ENCODE measurements around the gene FOXP2.
"Not testable (repeated sequence)": the region's sequence is repeated elsewhere in the genome, so short reads cannot be mapped to it uniquely, and the experiment has no call there.

FOXP2 gene

DNA sequence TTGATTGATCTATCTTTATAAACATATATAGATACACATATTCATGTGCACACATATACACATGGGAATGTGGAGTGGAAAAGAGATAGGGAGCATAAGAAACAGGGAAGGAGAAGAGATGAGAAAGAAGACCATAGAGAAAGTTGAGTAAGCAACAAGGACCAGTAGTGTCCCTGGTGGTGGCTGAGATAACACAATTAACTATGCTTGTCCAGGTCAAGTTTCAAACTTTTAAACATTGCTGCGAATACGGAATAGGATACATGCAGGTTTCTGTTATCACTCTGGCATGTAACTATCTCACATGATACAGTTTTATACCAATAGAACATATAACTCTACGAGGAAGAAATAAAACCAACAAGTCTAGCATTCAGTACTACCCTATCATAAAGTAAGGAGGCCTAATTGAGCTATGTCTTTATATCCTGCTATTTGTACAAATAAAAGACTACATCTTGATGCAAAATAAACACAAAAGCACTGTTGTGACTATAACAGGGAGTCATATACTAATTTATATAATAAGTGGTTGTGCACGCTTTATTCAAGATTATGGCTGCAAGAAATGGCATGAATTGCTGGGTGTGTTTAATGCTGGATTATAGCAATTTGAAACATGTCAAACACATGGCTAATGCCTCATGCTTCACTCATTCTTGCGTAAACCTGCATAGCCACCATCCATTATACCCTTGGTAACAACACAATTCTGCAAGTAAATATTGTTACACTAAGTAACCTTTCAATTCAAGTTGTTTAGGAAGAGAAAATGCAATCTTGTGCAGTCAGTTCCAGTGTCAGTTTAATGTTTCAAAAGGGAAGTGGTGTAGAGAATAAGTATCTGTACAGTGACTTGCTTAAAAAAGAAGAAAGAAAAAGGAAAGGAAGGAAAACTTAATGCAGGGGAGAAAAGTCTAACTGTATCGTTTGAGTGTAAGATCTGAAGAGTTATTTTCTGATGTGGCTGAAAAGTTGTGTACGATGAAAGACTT, 8.2 kb downstream of the FOXP2 start:
- no peak for DNase-seq

DNA sequence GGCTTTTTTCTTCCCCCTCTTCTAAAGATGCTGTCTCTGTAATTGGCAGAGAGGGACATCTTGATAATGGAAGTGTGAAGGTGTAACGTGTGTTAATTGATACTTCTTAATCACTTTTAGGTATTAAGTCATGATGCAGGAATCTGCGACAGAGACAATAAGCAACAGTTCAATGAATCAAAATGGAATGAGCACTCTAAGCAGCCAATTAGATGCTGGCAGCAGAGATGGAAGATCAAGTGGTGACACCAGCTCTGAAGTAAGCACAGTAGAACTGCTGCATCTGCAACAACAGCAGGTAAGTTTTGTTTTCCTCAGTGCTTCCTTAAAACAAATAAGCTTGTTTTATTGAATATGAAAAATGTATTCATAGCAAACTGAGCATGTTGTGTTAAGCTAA, 11.8 kb downstream of the FOXP2 start:
- no peak for DNase-seq

DNA sequence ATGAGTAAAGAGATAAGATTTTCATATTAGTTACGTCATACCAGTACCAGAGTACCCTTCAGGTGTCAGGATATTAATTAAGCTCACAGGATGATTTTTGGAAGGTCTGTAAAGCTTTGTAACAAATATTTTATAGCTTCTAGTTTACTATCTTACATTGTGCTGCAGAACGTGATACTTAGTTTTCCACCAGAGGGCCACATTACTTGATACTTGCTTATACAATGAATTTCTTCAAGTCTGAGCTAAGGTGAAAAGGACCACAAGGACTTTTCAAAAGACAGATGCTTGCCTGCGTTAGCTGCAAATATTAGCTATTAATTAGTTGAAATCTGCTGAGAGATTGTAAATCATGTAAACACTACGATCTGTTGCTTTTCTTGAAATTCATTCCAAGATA, 12.2 kb downstream of the FOXP2 start:
- DNase-seq: no peak

DNA sequence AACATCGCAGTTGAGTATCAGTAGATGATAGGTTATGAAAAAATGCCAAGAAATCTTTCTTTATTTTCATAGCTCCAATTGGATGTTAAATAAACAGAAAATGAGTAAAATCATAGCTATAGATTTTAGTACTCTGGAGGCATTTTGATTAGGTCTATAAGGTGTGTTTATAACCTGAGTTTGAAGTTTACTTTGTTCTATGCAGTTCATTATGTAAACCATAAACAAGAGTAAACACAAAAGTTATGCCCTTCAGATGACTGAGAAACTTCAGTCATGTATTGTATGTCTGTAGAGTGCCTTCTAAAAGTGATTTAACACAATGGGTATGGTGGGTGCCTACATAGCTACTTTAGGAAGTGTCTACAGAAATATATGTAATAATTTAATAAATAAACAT, 13.6 kb downstream of the FOXP2 start:
- DNase-seq: no peak

DNA sequence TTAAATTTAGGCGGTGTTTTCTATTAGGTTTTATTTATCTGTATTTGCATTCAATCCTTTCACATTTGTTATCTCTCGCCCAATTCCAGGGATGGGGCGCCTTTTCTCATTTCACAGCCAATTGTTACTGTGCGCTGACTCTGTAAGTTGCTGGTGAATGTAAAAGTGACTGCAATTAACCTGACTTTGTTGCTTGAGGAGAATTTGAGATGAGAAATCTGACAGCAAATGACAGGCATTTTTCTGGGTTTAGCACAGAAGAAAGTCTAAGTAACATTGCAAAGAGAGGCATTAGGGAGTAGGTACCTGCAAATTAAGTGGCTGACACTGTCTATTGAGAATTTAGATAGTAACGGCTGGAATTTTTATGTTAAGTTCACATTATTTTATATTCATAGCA, 16.6 kb downstream of the FOXP2 start:
- no peak for DNase-seq

DNA sequence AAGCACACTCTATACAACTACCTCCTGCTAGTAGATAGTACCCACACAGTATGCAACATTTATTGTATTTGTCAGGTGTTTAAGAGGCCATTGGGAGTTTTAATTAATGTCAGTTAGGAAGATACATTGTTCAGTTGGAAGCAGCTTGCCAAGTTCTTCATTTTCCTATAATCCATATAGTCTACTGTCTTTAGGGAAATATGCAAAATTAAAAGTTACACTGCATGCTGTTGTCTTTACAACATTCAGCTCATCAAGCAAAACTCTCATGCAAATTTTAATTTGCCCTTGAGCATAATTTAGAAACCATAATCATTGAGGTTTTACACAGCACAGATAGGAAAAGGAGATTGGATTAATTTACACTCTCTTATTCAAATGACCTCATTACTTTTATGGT, 17.4 kb downstream of the FOXP2 start:
- DNase-seq: no peak

DNA sequence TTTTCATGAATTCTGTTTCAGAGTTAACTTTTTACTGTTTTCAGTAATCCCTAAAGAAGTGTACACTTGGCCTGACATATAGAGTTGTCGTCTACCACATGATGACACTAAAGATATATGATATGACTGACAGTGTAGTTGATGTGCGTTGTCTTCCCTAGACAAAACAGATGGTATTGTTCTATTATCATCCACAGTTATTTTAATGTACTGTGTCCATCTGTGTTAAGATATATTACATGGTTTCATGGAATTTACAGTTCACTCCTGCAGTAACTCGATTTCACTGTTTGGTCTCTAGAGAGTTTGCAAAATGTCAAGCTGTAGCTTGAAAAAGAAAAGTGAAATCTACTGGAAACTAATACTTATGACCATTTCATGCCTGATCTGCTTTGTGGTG, 18.1 kb downstream of the FOXP2 start:
- DNase-seq: no peak

DNA sequence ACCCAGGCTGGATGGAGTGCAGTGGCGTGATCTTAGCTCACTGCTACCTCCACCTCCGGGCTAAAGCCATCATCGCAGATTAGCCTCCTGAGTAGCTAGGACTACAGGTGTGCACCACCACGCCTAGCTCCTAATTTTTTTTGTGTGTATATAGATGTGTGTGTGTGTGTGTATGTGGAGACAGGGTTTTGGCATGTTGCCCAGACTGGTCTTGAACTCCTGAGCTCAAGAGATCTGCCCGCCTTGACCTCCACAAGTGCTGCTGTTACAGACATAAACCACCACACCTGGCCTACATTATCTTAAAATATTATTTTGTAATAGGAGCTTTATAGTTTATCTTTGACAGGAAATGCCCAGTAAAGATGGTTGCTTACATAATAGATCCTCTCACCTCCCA, 25.0 kb downstream of the FOXP2 start:
- DNase-seq: no peak

DNA sequence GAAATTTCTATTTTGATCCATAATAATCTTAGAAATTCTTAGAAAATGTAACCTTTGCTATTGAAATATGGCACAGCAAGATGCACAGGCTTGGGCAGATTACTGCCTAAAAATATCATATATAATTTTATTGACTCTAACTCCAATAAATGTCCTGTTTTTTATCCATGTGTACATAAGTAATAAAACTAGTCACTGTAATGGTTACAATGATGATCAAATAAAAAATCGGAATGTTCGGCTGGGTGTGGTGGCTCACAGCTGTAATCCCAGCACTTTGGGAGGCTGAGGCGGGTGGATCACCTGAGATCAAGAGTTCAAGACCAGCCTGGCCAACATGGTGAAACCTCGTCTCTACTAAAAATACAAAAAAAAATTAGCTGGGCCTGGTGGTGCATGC, 26.3 kb downstream of the FOXP2 start:
- DNase-seq: not testable (repeated sequence)

DNA sequence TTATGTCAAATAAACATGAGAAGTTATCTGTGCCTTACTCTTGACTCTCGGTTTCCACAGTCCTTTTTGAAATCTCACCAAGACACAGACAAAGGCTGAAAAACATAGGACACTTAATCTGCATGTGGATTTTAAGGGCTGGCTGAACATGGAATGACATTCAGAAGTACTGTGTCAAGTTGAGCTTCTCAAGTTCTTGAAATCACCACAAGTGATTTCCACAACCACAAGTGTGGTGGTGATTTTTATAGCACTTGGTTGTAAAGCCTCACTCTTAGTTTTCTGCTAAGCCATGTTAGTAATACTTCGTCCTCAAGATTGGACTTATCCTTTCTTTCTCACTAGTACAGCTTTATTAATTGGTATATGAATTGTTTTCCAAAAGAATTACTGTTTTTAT, 29.6 kb downstream of the FOXP2 start:
- no peak for DNase-seq

DNA sequence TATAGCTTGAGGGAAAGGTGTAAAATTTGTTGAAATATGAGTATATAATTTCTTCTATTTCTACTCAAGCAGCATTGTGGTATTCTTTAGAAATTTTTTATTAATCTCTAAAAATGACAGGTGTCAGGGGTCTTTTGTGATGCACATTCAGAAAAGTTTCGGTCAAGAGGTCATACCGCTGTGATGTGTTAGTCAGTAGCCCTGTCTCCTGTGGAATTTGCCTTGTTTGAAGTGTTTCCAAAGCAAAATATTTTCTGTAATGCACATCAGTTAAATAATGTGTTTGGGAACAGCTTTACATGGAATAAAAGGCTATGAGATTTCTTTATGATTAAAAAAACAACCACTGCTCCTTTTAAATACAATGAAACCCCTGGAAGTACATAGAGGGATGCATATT, 35.8 kb downstream of the FOXP2 start:
- DNase-seq: no peak

DNA sequence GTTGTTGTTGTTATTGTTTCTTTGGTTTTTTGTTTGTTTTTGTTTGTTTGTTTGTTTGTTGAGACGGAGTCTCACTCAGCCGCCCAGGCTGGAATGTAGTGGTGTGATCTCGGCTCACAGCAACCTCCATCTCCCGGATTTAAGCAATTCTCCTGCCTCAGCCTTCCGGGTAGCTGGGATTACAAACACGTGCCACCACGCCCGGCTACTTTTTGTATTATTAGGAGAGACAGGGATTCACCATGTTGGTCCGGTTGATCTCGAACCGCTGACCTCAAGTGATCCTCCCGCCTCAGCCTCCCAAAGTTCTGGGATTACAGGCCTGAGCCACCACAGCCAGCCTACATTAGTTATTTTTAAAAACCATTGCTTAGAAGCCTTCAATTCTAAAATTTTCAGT, 45.0 kb downstream of the FOXP2 start:
- no peak for DNase-seq

DNA sequence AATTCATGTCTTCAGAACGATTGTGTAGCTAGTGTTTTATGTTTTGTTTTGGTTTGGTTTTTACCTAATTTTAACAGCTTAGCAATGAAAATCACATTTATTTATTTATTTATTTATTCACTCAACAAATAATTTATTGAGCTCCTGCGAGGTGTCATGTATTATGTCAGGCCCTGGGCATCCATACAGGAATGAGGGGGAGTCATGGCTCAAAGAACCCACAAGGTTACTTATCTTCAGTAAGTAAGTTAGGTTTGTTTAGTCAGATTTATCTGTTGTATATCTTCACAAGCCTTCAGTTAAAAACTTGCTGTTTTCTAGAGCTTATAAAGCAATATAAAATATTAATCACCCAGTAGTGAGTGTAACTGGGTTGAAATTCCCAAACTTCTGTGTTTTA, 45.4 kb downstream of the FOXP2 start:
- no peak for DNase-seq

DNA sequence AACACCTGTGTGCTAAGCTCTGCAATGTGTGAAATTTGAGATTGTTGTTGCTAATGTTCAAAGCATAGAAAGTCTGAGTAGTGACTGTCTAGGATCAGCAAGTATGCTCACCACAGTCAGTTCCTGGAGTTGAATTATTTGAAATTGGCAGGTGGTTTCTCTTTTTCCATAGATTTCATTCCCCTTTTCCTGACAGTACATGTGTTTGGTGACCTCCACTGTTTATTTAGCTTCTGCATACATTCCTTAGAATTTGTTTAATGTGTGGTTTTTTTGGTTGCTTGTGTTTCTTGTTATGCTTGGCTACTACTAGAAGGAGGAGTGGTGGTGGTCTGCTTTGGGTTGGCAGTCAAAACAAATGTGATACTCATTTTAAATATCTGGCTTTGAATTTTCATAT, 52.3 kb downstream of the FOXP2 start:
- DNase-seq: no peak

DNA sequence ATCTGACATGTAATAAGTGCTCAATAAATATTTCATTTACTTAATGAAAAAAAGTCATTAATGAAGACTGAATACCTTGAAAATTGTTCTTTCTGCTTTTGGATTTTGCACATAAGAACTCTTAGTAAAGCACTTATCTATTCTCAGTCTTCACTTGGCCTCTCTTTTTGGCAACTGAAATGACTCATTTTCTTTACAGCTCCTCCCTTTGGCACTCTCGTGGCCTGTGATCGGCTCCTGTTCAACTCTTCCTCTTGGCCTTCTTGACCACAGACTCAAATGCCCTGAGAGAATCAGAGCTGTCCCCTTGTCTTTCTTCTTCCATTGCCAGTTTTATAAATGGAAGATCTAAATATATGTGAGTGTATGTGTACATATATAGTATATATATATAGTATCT, 54.2 kb downstream of the FOXP2 start:
- DNase-seq: no peak

DNA sequence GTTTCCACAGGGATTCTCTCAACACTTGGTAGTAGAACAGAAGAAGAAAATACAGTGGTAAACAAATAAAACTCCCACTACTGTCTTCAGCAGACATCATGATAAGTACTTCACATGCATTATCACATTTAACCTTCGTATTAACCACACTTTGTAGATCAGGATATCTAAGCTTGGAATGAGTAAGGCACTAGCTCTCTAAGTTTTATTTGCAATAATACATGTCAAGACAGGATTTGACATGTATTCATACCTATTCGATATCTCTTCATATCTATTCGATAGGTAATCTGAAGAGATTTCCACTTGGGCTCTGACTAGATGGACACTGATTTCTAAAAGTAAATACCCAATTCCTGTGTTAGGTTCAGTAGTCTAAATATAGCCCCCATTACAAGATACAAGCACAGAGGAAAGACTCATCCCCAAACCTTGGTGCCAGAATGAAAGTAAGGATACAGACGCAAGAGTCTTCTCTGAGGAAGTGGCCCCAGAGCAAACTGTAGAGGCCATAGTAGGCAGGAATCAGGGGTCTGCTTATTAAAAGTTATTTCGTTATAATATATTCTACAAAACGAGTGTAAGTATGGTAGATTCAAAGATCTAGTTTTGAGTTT, 58.4 kb downstream of the FOXP2 start:
- DNase-seq: no peak

DNA sequence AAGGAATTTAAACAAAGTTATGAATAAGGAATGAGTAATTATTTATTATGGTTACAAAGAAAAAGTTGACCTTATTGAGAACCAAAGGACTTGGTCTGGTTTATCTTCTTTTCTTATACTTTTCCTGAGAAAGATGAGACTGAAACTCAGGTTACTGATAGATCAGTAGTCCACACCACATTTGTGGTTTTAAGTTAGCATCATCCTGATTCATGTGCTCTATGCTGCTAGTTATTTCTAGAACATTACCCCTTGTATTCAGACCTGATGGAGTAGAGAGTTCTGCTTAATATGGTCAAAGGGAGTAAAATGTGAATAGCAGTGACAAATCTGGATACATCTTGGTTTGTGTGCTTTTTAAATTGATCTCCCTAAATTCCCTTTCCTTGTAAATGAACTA, 63.8 kb downstream of the FOXP2 start:
- DNase-seq: no peak

DNA sequence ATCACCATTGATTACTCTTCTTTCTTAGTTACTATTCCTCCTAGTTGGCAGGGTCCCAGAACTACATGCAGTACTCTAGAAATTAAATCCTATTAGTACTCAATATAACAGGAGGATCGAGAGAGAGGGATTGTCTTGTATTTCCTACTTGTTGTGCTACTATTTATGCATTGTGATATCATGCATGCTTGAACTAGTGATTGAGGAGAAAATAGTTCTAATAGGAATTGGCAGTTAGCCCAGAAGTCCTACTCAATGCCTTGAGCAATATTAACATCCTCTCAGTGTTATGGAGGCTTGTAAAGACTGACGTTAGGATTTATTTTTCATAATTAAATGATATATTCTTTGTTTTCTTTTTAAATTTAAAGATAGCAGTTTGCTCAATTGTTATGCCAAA, 67.4 kb downstream of the FOXP2 start:
- no peak for DNase-seq

DNA sequence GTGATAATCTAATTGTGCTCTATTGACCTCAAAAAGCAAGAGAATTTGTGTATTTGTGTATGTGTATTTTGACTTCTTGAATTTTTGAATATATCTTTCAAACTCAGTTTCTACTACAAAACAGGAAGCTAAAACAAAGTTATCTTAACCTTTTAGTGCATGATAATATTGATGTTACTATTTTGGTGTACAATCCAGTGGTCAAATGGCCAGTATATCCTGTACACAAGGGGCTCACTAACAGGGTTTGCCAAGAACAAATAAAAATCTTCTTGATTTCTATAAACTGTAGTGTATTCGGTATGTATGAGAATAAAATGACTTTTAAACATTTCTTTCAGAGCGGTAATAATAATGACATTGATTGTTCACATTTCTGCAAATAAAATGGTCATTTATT, 69.6 kb downstream of the FOXP2 start:
- DNase-seq: no peak

DNA sequence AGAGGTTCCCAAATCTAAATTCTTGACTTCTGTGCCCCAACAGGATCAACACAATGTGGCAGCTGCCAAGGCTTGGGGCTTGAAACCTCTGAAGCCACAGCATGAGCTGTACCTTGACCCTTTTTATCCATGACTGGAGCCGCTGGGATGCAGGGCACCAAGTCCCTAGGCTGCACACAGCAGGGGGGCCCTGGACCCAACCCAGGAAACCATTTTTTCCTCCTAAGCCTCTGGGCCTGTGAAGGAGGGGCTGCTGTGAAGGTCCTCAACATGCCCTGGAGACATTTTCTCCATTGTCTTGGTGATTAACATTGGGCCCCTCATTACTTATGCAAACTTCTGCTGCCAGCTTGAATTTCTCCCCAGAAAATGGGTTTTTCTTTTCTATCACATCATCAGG, 72.6 kb downstream of the FOXP2 start:
- no peak for DNase-seq

DNA sequence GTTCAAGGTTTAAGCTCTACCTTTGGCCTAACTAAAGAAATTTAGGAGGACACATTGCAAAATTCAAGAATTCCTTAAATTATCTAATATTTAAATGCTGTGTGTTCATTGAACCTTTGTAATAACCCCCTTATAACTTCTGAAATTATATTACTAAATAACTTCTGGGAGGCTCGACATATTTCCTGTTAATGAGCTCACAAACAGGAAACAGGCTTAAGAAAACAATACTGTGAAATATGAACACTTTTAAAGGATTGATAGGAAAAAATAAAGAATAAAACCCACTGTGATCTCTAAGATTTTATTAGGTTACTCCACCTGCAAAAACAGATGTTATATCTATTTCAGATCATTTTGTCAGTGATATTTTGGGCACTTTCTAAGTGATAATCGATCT, 74.1 kb downstream of the FOXP2 start:
- DNase-seq: no peak

DNA sequence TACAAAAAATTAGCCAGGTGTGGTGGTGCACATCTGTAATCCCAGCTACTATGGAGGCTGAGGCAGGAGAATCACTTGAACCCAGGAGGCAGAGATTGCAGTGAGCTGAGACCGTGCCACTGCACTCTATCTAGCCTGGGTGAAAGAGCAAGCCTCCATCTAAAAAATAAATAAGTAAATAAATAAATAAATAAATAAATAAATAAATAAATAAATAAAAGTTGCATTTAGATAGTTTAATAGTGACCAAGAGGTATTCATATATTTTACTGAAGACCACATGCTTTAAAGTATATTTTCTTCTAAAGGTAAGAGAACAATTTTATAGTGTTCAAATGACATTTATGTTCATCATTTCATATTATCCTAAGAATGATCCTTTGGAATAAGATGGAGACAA, 82.9 kb downstream of the FOXP2 start:
- DNase-seq: not testable (repeated sequence)

DNA sequence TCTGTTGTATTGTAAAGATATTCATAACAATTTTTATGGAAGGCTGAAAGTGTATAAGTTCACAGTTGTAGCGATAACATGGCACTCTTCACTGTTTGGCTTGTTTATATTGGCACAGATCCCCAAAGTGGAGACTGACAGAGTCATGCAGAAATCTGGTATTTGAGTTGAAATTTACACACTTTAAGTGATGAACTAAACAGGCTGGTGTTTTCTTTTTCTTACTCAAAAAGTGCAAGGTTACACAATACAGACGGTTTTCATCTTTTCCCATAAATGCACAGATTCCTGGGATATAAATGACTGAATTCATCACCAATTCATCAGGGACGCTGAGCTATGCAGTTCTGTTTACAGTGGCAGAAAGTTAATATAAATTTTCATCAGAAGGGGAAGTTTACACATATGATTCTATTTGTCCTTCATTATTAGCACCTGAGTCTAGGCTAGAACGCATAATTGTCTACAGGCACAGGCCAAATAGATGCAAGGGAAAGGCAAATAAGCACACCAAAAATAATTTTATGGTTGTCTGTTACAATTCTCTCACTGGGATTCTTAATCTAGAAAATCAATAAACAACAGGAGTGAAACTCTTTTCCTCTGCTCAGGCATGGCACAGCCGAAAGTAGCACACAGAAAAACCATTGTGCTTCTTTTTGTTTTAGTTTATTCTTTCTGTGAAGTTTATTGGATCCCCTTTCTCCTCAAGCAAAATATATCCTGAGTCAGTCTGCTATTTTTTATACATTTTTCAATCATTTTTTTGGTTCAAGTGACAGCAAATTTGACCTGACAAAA, 88.0 kb downstream of the FOXP2 start:
- no peak for DNase-seq

DNA sequence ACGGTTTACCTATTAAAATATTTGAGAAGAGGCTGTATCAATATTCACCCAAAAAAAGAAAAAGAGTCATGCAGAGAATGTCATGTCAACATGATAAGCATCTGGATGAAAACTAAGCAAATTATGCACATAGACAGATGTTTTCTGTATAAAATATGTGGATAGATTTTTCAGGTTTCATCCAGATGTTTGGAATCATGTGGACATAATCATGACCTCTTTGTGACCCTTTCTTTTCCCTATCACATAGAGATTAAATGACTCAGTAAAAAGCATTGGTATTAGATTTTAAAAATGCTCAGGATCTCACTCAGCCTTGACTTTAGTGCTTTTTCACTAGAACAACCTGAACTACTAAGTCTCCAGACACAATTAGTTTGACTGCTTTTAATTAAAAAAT, 90.0 kb downstream of the FOXP2 start:
- no peak for DNase-seq

All from activated naive CD4-positive, alpha-beta T cell (primary cell).